Activated naive CD4-positive, alpha-beta T cell treated with anti-CD3 and anti-CD28 coated beads for 36 hours (primary cell): Measurements from ENCODE around the gene DZANK1. TPM values are rescaled to one million over a fixed set of nuclear protein-coding genes. Genes with fewer than 3 reads are reported as not detected.
"Not testable (repeated sequence)": the region's sequence is repeated elsewhere in the genome, so short reads cannot be mapped to it uniquely, and the experiment has no call there.

ENCODE experiments used
- CTCF ChIA-PET: fragments of 350-600 bp; sonication (Branson Sonifier 250); formaldehyde crosslinking; loops from one replicate; lab custom pipeline; 2021; ENCODE audit warnings: antibody characterized with exemption; lab: Charles Lee
- DNase-seq: peaks from one replicate; pipeline ENCODE4 v3.0.0-alpha.2; 2020
- H3K27ac Mint-ChIP-seq: one replicate; pipeline ENCODE4 v1.8.0; 2021; ENCODE audit warnings: mild to moderate bottlenecking, mixed read lengths
- H3K27me3 Mint-ChIP-seq: one replicate; pipeline ENCODE4 v1.8.0; 2021; ENCODE audit warnings: low read depth, mixed read lengths
- H3K36me3 Mint-ChIP-seq: one replicate; pipeline ENCODE4 v1.8.0; 2021; ENCODE audit warnings: low read depth, mixed read lengths
- H3K4me1 Mint-ChIP-seq: one replicate; pipeline ENCODE4 v1.8.0; 2021; ENCODE audit warnings: low read depth, mixed read lengths
- H3K4me3 Mint-ChIP-seq: one replicate; pipeline ENCODE4 v1.8.0; 2021; ENCODE audit warnings: mild to moderate bottlenecking, moderate library complexity, mixed read lengths
- H3K9me3 Mint-ChIP-seq: one replicate; pipeline ENCODE4 v1.8.0; 2021; ENCODE audit warnings: mixed read lengths
- intact Hi-C: fragments of 100-400 bp; cut with micrococcal nuclease; formaldehyde crosslinking; loops from one replicate; pipeline ENCODE4 v1.15.1; 2023
- total RNA-seq, 2 experiments: library from RNA; stranded (reverse); gene quantifications; one replicate each; pipeline ENCODE4 v1.2.3, GENCODE V29; 2021

The DZANK1 gene
- under 1 TPM; 0.79 to 0.94 TPM for total RNA-seq

DNA sequence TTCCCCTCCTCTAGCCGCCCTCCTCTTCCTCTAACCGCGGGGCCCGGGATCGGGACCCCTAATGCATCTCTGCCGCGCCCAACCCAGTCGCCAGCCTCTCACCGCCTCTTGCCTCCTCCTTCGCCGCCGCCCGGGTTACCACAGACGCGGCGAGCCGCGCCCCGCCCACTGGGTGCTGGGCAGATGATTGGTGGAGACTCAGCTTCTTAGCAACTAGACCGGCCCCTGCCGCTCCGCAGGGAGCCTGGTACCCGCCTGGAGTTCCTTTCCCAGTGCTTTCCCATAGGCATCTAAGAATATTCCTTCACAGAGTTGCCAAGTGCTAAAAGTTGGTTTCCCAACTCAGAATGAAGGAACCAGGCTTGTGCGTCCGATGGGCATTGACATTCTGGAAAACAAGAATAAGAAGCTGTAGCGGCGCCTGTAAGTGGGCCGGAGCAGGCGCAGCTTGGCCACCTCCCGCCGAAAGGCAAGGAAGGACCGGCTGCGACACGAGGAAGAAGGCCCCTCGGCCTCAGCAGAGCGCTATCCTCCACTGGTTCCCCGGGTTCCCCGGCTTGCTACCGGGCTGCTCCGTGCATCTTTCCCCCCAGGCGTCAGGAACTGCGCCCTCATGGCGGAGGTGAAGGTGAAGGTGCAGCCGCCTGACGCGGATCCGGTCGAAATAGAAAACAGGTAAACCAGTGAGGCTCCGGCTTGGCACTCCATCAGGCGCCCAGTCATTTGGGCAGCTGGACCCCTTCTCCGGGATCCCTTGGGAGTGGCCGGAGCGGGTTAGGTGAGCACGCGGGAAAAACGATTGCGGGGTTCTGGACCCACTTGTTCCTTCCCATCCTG, at the start of gene DZANK1, which contains the start of gene POLR3F:
Gene DZANK1 (minus strand): TSS at position 137 of the 837 bp plus-strand sequence. CDS start 1,672 bp downstream, outside the sequence.
Gene POLR3F (plus strand): TSS at position 497 of the 837 bp plus-strand sequence. CDS start 117 bp downstream, at position 614.
- intact Hi-C loops = loop anchor here (1.0 to 2.0 kb wide), 9 partner anchors 30 to 498 kb away; partner anchors contain the start of genes KAT14, MGME1, PET117 and RBBP9
- Mint-ChIP-seq H3K9me3 (no peaks in the 10 kb centered on the region), H3K27me3 (no peaks in the 10 kb centered on the region), H3K4me1 (peaks cover 32% of the 10 kb centered on the region), H3K4me3 (peak within 1 kb of the TSS; percentile 92), H3K36me3 (peaks cover 5% of the 10 kb centered on the region), H3K27ac (peak within 1 kb of the TSS; percentile 84)
- peak; percentile 94 for DNase-seq
- CTCF ChIA-PET = interaction anchor here (0.6 to 2.1 kb wide), 3 partner anchors 30 to 53 kb away, joined by 3 to 7 read pairs (median 4); partner anchors contain the start of gene RBBP9

DNA sequence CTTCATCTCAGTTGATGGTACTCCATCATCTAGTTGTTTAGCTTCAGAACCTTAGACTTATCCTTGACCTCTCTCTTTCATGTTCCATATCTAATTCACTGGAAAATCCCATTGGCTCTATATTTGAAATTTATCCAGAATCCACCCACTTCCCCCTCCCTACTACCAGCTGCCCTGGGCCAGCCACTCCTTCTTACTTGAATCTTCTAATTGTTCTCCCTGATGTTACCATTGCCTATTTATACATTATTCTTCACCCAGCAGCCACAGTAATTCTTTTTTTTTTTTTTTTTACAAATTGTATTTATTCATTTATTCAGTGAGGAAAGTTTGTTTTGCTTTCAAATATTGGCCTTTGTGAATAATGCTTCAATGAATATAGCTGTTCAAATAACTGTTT, 49.1 kb upstream of the DZANK1 start:
- no peaks in the 10 kb centered on the region for H3K9me3 Mint-ChIP-seq
- H3K4me1 Mint-ChIP-seq = peaks cover 19% of the 10 kb centered on the region
- no peak overlapping the region for H3K4me3 Mint-ChIP-seq
- no peak for DNase-seq
- CTCF ChIA-PET = interaction anchor here (0.6 to 0.7 kb wide), 2 partner anchors 349 to 976 kb away, joined by 3 to 4 read pairs; no protein-coding TSS in a partner anchor
- intact Hi-C loops = no loop called here
- no peak overlapping the region for H3K27ac Mint-ChIP-seq
- no peaks in the 10 kb centered on the region for H3K27me3 Mint-ChIP-seq
- H3K36me3 Mint-ChIP-seq = peaks cover 22% of the 10 kb centered on the region

DNA sequence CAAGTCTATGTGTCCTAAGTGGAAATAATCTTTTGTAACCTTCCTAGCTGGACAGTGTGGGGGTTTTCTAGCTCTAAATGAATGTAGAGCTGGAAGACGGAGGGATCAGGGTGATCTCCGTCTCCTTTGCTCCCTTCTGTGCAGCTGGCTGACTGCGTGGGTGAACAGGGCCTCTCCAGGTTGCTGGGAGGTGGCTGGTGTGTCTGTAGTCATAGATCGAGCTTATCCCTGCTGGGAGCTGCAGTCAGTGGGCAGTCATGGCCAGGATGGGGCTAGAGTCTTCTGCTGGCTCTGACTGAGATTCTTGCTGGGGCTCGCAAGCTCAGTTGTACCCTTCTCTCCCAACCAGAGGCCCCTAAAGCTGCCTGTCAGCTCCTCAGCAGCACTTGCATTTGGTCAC, 47.3 kb upstream of the DZANK1 start:
- CTCF ChIA-PET = no interaction called here
- Mint-ChIP-seq H3K27ac (no peak overlapping the region), H3K36me3 (peaks cover 33% of the 10 kb centered on the region), H3K4me3 (no peak overlapping the region), H3K9me3 (no peaks in the 10 kb centered on the region), H3K27me3 (no peaks in the 10 kb centered on the region), H3K4me1 (peaks cover 36% of the 10 kb centered on the region)
- intact Hi-C loops = no loop called here
- no peak for DNase-seq

- CTCF ChIA-PET = interaction anchor here (0.5 kb wide), 1 partner anchor 59 kb away, joined by 3 read pairs; no protein-coding TSS in a partner anchor
- Mint-ChIP-seq H3K27ac (no peak overlapping the region), H3K36me3 (peaks cover 41% of the 10 kb centered on the region), H3K4me3 (no peak overlapping the region), H3K9me3 (no peaks in the 10 kb centered on the region), H3K27me3 (no peaks in the 10 kb centered on the region), H3K4me1 (peaks cover 43% of the 10 kb centered on the region)
- no peak for DNase-seq
- intact Hi-C loops = no loop called here
Measured at GRCh38 chr20:18513208-18513607, 46.4 kb upstream of the DZANK1 start.

DNA sequence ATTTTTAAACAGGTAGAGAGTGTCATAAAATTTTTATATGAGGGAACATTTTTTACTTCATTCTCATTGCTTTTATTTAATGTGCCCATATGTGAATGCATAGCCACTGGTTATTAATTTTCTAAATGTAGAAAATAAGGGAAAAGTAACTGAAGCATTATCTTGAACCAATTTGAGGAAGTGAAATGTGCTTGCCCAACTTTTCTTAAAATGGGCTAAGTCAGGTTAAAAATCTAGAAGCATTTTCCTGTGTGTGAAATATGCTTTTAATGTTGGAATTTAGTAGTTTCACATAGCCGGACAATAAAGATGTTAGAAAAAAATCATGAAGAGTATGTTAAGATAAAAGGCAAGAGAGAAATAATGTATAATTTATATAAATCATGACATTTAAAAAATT, 44.7 kb upstream of the DZANK1 start:
- Mint-ChIP-seq H3K27me3 (no peaks in the 10 kb centered on the region), H3K4me3 (no peak overlapping the region), H3K4me1 (peaks cover 51% of the 10 kb centered on the region), H3K36me3 (peaks cover 44% of the 10 kb centered on the region), H3K9me3 (no peaks in the 10 kb centered on the region), H3K27ac (no peak overlapping the region)
- CTCF ChIA-PET = no interaction called here
- intact Hi-C loops = no loop called here
- no peak for DNase-seq

GRCh38 chr20:18507218-18508191, 40.7 kb upstream of the DZANK1 start, which contains the start of gene SEC23B:
TSS of gene SEC23B (plus strand) at chr20:18507940. CDS start at chr20:18510836, 2,896 bp downstream.
- H3K9me3 Mint-ChIP-seq = no peaks in the 10 kb centered on the region
- peaks cover 29% of the 10 kb centered on the region for H3K36me3 Mint-ChIP-seq
- H3K4me1 Mint-ChIP-seq = peaks cover 45% of the 10 kb centered on the region
- peak; percentile 99 for DNase-seq
- H3K27me3 Mint-ChIP-seq = no peaks in the 10 kb centered on the region
- peak within 1 kb of the TSS; percentile 100 for H3K27ac Mint-ChIP-seq
- intact Hi-C loops = loop anchor here (1.0 to 5.0 kb wide), 12 partner anchors 10 to 1545 kb away; partner anchors contain the start of genes CFAP61, CRNKL1, DZANK1 and KAT14
- CTCF ChIA-PET = interaction anchor here (0.8 to 3.6 kb wide), 5 partner anchors 11 to 94 kb away, joined by 3 to 15 read pairs (median 5); partner anchors contain the start of gene RBBP9
- H3K4me3 Mint-ChIP-seq = peak within 1 kb of the TSS; percentile 100

DNA sequence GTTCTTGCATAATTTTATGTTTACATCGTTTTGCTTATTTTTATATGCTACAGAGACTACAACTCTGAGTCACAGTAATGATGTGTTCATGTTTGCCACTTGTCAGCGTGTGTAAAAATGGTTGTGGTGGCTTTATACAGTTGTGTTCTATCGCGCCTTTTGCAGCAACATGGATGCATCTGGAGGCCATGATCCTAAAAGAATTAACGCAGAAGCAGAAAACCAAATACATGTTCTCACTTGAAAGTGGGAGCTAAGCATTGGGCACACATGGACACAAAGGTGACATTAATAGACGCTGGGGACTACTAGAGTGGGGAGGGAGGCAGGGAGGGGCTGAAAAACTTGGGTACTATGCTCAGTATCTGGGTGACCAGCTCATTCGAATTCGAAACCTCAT, 39.9 kb upstream of the DZANK1 start:
- DNase-seq = peak; percentile 39
- Mint-ChIP-seq H3K9me3 (no peaks in the 10 kb centered on the region), H3K27ac (peak overlapping the region; percentile 100), H3K4me1 (peaks cover 45% of the 10 kb centered on the region), H3K4me3 (peak overlapping the region; percentile 100), H3K36me3 (peaks cover 29% of the 10 kb centered on the region), H3K27me3 (no peaks in the 10 kb centered on the region)
- CTCF ChIA-PET = interaction anchor here (1.4 to 3.6 kb wide), 4 partner anchors 10 to 93 kb away, joined by 3 to 15 read pairs (median 6); partner anchors contain the start of gene RBBP9
- intact Hi-C loops = loop anchor here (1.0 to 5.0 kb wide), 12 partner anchors 9 to 1546 kb away; partner anchors contain the start of genes CFAP61, CRNKL1, DZANK1 and KAT14

GRCh38 chr20:18504479-18505060, 37.7 kb upstream of the DZANK1 start:
- CTCF ChIA-PET = interaction anchor here (0.8 to 1.2 kb wide), 2 partner anchors 23 to 30 kb away, joined by 5 read pairs; no protein-coding TSS in a partner anchor
- Mint-ChIP-seq H3K36me3 (peaks cover 11% of the 10 kb centered on the region), H3K4me3 (no peak overlapping the region), H3K9me3 (no peaks in the 10 kb centered on the region), H3K4me1 (peaks cover 25% of the 10 kb centered on the region), H3K27me3 (no peaks in the 10 kb centered on the region), H3K27ac (peak overlapping the region; percentile 44)
- intact Hi-C loops = loop anchor here (5.0 kb wide), 1 partner anchor 288 kb away; no protein-coding TSS in a partner anchor
- no peak for DNase-seq

GRCh38 chr20:18501672-18502071, 34.8 kb upstream of the DZANK1 start:
- H3K4me1 Mint-ChIP-seq, H3K27ac Mint-ChIP-seq, intact Hi-C loops, CTCF ChIA-PET, H3K9me3 Mint-ChIP-seq, H3K36me3 Mint-ChIP-seq, DNase-seq, H3K4me3 Mint-ChIP-seq, H3K27me3 Mint-ChIP-seq: not testable (repeated sequence)

GRCh38 chr20:18497603-18498002, 30.8 kb upstream of the DZANK1 start:
- H3K36me3 Mint-ChIP-seq = peaks cover 7% of the 10 kb centered on the region
- CTCF ChIA-PET = interaction anchor here (1.5 to 2.9 kb wide), 3 partner anchors 9 to 31 kb away, joined by 3 to 15 read pairs (median 7); partner anchors contain the start of genes DZANK1, POLR3F and SEC23B
- no peaks in the 10 kb centered on the region for H3K9me3 Mint-ChIP-seq
- H3K27me3 Mint-ChIP-seq = no peaks in the 10 kb centered on the region
- H3K4me1 Mint-ChIP-seq = peaks cover 11% of the 10 kb centered on the region
- H3K4me3 Mint-ChIP-seq = peak overlapping the region; percentile 91
- intact Hi-C loops = loop anchor here (1.0 to 5.0 kb wide), 8 partner anchors 10 to 1770 kb away; partner anchors contain the start of genes DZANK1, MGME1, POLR3F and SEC23B
- DNase-seq = no peak
- peak overlapping the region; percentile 84 for H3K27ac Mint-ChIP-seq
